CD4-positive, alpha-beta T cell treated with Interferon alpha-2 for 1 hour (primary cell): Measurements from ENCODE around the gene AHSP.
"Not testable (repeated sequence)": the region's sequence is repeated elsewhere in the genome, so short reads cannot be mapped to it uniquely, and the experiment has no call there.

Experiments used
- DNase-seq, 2 donors: peaks; one replicate each; pipeline ENCODE4 v3.0.0-alpha.2; 2020 to 2022

AHSP gene

GRCh38 chr16:31501226-31501965, 26.3 kb upstream of the AHSP start:
- no peak for DNase-seq

- DNase-seq: no peak
Observed at GRCh38 chr16:31501966-31502348, 25.7 kb upstream of the AHSP start.

GRCh38 chr16:31502981-31503380, 24.7 kb upstream of the AHSP start:
- DNase-seq: no peak

GRCh38 chr16:31503555-31503954, 24.1 kb upstream of the AHSP start:
- not testable (repeated sequence) for DNase-seq

GRCh38 chr16:31504159-31504558, 23.5 kb upstream of the AHSP start:
- DNase-seq: no peak

GRCh38 chr16:31505483-31505882, 22.2 kb upstream of the AHSP start:
- DNase-seq: no peak

GRCh38 chr16:31507617-31507928, 20.1 kb upstream of the AHSP start:
- no peak for DNase-seq

GRCh38 chr16:31507929-31508705, 19.6 kb upstream of the AHSP start, which contains the start of gene RUSF1:
Gene RUSF1, minus strand, starts transcription at chr16:31508391. Its CDS starts 18 bp downstream, at chr16:31508373.
- peak; percentile 82 to 85 for DNase-seq

GRCh38 chr16:31508706-31509195, 18.9 kb upstream of the AHSP start:
- DNase-seq: no peak

GRCh38 chr16:31513126-31513525, 14.6 kb upstream of the AHSP start:
- DNase-seq: no peak

GRCh38 chr16:31513884-31514283, 13.8 kb upstream of the AHSP start:
- no peak for DNase-seq

- no peak for DNase-seq
Observed at GRCh38 chr16:31517800-31518402, 9.8 kb upstream of the AHSP start.

- no peak for DNase-seq
Observed at GRCh38 chr16:31519759-31520431, 7.8 kb upstream of the AHSP start.

GRCh38 chr16:31521368-31521767, 6.3 kb upstream of the AHSP start:
- no peak for DNase-seq

- DNase-seq: no peak
Observed at GRCh38 chr16:31522071-31522470, 5.6 kb upstream of the AHSP start.

- not testable (repeated sequence) for DNase-seq
Observed at GRCh38 chr16:31523768-31524167, 3.9 kb upstream of the AHSP start.

- DNase-seq: no peak
Observed at GRCh38 chr16:31525113-31525512, 2.6 kb upstream of the AHSP start.

- no peak for DNase-seq
Observed at GRCh38 chr16:31528523-31529107, 915 bp downstream of the AHSP start.

GRCh38 chr16:31529108-31529936, 1.6 kb downstream of the AHSP start:
- DNase-seq: no peak

- DNase-seq: no peak
Observed at GRCh38 chr16:31529937-31530312, 2.2 kb downstream of the AHSP start.

GRCh38 chr16:31530405-31530804, 2.7 kb downstream of the AHSP start:
- DNase-seq: no peak

GRCh38 chr16:31531096-31531495, 3.4 kb downstream of the AHSP start:
- no peak for DNase-seq
